Stimulated activated CD8-positive, alpha-beta memory T cell treated with anti-CD3 and anti-CD28 coated beads, Interleukin-12 subunit alpha, Interleukin-12 subunit beta, amount 100 ng/mL, for 1 hour (primary cell): Measurements from ENCODE around the gene MAP3K9.

Experiments
- DNase-seq: peaks from one replicate; pipeline ENCODE4 v3.0.0-alpha.2; 2020; ENCODE audit warnings: low read depth

The MAP3K9 gene

DNA sequence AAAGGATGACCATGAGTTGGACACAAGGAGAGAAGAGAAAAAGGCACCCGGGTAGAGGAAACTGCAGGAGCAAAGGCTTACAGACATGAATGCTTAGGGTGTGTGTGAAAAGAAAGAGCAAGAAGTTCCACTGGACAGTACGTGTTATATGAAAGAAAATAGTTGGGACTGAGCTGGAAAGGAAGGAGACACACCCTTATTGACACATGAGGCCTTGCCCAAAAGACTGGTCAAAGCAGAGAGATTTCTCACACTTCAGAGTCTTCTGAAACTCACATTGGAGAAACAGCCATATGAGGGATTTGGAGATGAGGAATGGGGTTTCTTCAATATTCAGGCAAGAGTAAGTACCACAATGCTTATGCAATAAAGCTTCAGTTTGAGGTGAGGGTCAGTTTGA, 111.6 kb downstream of the MAP3K9 start:
- DNase-seq: no peak

DNA sequence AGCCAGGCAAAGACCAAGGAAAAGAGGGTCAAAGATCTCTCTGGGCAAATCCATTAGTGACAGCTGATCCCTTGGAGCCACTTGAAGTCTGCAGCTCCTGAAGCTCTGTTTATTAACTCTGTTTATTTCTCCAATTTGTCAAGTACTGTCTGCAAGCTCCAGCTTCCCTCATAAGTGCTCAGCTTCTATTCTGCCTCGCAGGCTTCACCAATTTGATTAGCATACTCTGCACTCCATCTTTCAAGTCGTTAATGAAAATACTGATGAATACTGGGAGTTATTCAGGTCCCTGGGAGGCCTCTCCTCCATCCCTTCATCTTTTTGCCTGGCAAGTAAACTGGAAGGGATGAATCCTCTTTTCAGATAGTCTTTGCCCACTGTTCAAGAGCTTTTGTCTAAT, 113.3 kb downstream of the MAP3K9 start:
- DNase-seq: no peak

DNA sequence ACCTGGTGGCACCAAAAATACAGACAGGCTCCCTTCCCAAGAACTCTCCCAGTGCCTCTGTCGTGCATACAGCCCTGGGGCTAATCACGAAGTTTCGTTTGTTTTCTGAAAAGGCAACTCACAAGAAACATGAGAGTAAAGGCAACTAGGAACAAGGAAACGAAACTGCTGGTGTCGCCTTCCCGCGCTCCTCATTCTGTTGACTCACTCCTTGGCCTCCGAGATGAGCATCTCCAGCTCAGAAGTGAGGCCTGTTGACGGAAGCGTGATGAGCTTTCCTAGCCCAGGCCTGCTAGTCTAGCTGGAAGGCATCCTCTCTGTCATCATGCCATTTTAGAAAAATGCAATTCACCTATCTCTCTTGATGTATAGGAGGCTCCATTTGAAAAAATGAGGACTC, 117.1 kb downstream of the MAP3K9 start:
- DNase-seq: no peak

DNA sequence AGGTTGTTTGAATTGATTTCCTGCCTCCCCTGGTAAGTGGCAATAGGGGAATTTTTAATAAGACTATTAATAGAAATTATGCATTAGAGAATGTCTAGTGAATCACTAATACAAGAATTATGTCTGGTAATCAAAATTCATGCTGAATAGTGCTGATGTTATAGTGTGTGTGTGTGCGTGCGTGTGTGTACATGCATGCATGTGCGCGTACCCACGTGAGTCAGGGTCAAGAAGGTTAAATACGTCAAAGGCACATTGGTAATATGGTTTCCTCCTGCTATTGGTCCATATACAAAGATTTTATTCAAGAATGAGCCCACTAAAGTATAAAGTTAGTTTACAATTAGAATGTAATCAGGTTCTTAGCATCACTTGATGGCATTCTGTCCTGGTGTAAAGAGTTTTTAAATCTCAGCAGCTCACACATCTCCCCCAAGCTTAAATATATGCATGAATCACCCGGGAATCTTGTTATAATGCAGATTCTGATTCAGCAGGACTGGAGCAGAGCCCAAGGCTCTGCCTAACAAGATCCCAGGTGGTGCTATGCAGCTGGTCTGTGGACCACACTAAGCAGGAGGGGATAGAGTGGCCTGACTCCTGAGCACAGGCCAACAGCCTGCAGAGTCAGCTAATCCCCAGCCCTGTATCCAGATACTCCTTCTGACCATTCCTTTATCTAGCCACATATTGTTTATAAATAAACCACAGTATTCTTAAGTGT, 123.7 kb downstream of the MAP3K9 start:
- DNase-seq: no peak

DNA sequence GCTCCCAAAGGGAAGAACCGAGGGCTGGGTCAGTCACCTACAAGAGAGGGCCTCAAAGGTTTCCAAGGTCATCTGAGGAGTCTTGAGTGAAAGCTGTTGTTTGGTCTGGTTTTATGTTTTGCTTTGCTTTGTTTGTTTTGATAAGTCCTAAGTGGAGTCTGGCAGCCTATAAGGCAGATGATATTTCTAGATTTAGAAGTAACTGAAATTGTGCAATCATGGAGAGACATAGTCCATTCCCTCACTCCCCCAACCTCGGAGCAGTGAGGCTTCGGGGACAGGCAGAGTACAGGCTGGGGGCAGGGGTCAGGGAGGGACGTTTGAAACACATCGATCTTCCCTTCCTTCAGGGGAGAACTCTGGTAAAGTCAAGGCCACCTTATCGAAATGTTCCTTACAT, 125.3 kb downstream of the MAP3K9 start:
- no peak for DNase-seq

DNA sequence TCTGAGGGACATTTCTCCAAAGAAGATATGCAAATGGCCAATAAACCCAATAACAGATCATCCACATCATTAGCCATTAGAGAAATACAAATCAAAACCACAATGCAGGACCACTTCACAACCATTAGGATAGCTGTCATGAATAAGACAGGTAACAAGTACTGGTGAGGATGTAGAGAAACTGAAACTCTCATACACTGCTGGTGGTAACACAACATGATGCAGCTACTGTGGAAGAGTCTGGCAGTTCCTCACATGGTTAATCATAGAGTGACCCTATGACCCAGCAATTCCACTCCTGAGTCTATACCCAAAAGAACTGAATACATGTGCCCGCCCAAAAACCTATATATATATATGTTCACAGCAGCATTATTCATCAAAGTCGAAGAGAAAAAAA, 128.6 kb downstream of the MAP3K9 start:
- DNase-seq: no peak

DNA sequence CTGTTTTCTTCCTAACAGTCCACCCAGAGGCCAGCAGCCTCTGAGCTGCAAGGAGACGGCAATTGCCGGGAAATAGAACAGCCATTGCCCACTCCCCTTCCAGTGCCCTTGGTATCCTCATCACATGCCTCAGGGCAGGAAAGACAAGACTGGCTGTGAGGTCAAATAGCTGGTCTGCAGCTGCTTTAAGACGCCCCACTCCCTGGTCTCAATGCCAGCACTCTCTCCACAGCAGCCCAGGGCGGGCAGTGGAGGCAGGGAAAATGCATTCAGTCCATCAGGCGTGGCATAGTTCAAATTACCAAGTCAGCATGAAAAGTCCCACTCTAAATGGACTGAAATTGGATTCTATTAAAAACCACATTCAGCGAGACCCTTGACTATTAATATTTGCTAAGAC, 132.0 kb downstream of the MAP3K9 start:
- no peak for DNase-seq
